Non-pigmented ciliary epithelial cell (primary cell): Measurements from ENCODE around the gene CASKIN1.
"Not testable (repeated sequence)": the region's sequence is repeated elsewhere in the genome, so short reads cannot be mapped to it uniquely, and the experiment has no call there.

ENCODE experiments used
- DNase-seq: peaks from one replicate; pipeline ENCODE4 v3.0.0-alpha.2; 2010; ENCODE audit warnings: low read depth

The CASKIN1 gene

DNA sequence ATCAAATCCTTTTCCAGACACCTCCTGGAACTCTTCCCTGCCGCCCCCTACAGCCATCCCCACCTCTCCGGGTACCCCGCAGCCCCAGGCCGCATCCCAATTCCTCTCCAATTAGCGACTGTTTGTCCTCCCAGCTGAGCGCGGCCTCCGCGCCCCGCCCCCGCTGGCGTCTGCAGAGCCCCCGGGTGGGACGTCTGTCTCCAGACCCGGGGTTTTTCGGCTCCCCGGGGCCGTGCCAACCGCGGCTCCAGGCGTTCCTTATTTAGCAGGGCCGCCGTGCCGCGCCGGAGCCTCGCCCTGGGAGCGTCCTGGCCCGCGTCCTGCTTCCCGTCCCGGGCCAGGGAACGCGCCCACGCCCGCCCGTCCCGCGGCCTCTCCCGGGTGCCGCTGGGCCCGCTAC, 61.3 kb downstream of the CASKIN1 start:
- not testable (repeated sequence) for DNase-seq

DNA sequence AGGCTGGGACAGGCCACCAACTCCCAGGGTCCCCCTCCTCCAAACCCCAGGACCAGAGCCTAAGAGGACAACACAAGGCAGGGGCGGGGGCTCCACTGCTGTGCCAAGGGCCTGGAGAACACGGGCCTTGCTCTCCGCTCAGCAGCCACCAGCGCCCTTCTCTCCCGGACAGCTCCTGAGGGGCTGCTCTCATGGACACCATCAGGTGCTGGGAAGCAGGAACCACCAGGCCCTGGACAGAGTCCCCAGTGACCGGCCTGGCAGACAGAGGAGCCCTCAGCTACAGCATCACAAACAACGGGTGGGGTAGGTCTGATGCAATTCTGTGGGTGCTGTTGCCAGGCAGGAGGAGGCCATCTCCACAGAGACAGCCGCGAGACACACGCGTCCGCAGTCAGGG, 62.6 kb downstream of the CASKIN1 start:
- not testable (repeated sequence) for DNase-seq

- not testable (repeated sequence) for DNase-seq
These were observed 66.4 kb downstream of the CASKIN1 start for GRCh38 chr16:2129890-2130447.

- DNase-seq, result not testable (repeated sequence)
These were observed 67.2 kb downstream of the CASKIN1 start for GRCh38 chr16:2129251-2129650.

- not testable (repeated sequence) for DNase-seq
These were observed 68.7 kb downstream of the CASKIN1 start for GRCh38 chr16:2127630-2128280.
